ENCODE measurements around the gene AGAP1. TPM values are rescaled to one million over a fixed set of nuclear protein-coding genes. Genes with fewer than 3 reads are reported as not detected.
"Not testable (repeated sequence)": the region's sequence is repeated elsewhere in the genome, so short reads cannot be mapped to it uniquely, and the experiment has no call there.

AGAP1 gene
- total RNA-seq, 1 donor from 2014 or later = 33.7 TPM

GRCh38 chr2:236061899-236062298, 568.1 kb downstream of the AGAP1 start:
- TF ChIP-seq, protein P1, sequence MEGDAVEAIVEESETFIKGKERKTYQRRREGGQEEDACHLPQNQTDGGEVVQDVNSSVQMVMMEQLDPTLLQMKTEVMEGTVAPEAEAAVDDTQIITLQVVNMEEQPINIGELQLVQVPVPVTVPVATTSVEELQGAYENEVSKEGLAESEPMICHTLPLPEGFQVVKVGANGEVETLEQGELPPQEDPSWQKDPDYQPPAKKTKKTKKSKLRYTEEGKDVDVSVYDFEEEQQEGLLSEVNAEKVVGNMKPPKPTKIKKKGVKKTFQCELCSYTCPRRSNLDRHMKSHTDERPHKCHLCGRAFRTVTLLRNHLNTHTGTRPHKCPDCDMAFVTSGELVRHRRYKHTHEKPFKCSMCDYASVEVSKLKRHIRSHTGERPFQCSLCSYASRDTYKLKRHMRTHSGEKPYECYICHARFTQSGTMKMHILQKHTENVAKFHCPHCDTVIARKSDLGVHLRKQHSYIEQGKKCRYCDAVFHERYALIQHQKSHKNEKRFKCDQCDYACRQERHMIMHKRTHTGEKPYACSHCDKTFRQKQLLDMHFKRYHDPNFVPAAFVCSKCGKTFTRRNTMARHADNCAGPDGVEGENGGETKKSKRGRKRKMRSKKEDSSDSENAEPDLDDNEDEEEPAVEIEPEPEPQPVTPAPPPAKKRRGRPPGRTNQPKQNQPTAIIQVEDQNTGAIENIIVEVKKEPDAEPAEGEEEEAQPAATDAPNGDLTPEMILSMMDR (IDR thresholded peaks at IDR 0.05; ENCODE audit: insufficient read depth, low read length, poor library complexity, severe bottlenecking) = no peak

GRCh38 chr2:236062806-236063205, 569.0 kb downstream of the AGAP1 start:
- not testable (repeated sequence) for H3K4me3 ChIP-seq (ENCODE audit: low read depth, low read length); H3K36me3 ChIP-seq (ENCODE audit: control insufficient read depth, insufficient read depth, low read length); DNase-seq (ENCODE audit: low read depth); H3K27me3 ChIP-seq (ENCODE audit: control insufficient read depth, insufficient read depth, low read length)

More at GRCh38 chr2:236061899-236062298, 568.1 kb downstream of the AGAP1 start:
- DNase-seq (ENCODE audit: low read depth) = no peak
- no peaks in the 10 kb centered on the region for H3K36me3 ChIP-seq (ENCODE audit: control insufficient read depth, insufficient read depth, low read length)
- no peaks in the 10 kb centered on the region for H3K27me3 ChIP-seq (ENCODE audit: control insufficient read depth, insufficient read depth, low read length)
- H3K4me3 ChIP-seq (ENCODE audit: low read depth, low read length) = no peak overlapping the region

GRCh38 chr2:236063994-236064393, 570.2 kb downstream of the AGAP1 start:
- H3K27me3 ChIP-seq (ENCODE audit: control insufficient read depth, insufficient read depth, low read length) = no peaks in the 10 kb centered on the region
- H3K4me3 ChIP-seq (ENCODE audit: low read depth, low read length) = no peak overlapping the region
- DNase-seq (ENCODE audit: low read depth) = no peak
- TF ChIP-seq, protein P1 (IDR thresholded peaks at IDR 0.05; ENCODE audit: insufficient read depth, low read length, poor library complexity, severe bottlenecking) = no peak
- H3K36me3 ChIP-seq (ENCODE audit: control insufficient read depth, insufficient read depth, low read length) = no peaks in the 10 kb centered on the region

DNA sequence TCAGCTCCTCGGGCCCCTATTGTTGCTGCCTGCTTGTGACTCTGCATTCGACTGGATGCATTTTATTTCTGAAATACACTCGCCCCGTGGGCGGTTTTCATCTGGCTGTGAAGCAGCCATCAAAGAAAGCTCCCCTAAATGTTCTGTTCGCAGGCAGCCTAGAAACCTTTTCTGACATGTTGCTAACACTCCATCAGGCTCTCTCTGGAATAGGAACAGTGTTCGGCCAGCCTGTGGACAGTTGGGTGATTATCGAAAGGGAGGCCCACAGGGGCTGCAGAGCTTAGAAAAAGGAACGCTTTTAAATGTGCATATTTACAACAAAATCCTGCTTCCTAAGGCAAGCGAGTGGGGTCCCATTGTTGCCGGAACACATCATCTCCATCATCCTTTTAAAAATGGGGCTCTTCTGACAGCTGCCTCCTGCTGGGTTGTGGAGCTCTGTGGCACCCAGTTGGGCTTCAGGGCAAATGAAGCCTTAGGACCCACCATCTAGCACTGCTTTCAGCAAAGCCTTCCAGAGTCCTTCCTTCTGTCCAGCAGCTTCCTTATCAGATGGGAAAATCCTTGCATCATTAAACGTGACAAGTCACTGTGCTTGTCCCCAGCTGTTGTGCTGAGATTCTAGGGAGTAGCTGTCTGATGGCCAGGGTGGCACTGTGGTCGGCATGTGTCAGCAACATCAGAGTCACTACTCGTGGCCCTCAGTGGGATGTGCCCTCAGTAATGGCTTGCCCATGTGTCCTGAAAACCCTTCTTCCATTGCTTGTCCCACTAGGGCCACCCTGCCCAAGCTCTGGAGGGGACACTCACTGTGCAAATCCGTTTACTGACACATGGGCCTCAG, 571.7 kb downstream of the AGAP1 start:
- no peaks in the 10 kb centered on the region for H3K36me3 ChIP-seq (ENCODE audit: control insufficient read depth, insufficient read depth, low read length)
- no peak overlapping the region for H3K4me3 ChIP-seq (ENCODE audit: low read depth, low read length)
- H3K27me3 ChIP-seq (ENCODE audit: control insufficient read depth, insufficient read depth, low read length) = no peaks in the 10 kb centered on the region
- TF ChIP-seq, protein P1 (IDR thresholded peaks at IDR 0.05; ENCODE audit: insufficient read depth, low read length, poor library complexity, severe bottlenecking) = no peak
- no peak for DNase-seq (ENCODE audit: low read depth)

GRCh38 chr2:236070236-236070635, 576.4 kb downstream of the AGAP1 start:
- DNase-seq (ENCODE audit: low read depth) = no peak
- no peak overlapping the region for H3K4me3 ChIP-seq (ENCODE audit: low read depth, low read length)
- H3K36me3 ChIP-seq (ENCODE audit: control insufficient read depth, insufficient read depth, low read length) = no peaks in the 10 kb centered on the region
- H3K27me3 ChIP-seq (ENCODE audit: control insufficient read depth, insufficient read depth, low read length) = no peaks in the 10 kb centered on the region
- TF ChIP-seq, protein P1 (IDR thresholded peaks at IDR 0.05; ENCODE audit: insufficient read depth, low read length, poor library complexity, severe bottlenecking) = no peak

DNA sequence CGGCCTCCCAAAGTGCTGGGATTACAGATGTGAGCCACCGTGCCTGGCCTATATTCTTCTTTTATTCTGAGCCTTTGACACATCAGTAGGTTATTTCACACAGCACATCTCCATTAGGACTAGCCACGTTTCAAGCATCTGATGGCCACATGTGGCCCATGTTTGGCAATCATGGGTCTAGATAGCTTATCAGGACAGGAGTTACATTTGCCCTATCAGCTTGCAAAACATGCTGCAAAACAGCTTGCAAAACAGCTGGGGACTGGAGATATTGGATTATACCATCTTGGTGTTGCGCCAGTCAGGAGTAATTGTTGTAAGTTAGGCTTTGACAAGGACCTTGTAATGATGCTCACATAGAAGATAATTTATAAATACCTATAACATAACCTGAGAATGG, 579.4 kb downstream of the AGAP1 start:
- no peaks in the 10 kb centered on the region for H3K27me3 ChIP-seq (ENCODE audit: control insufficient read depth, insufficient read depth, low read length)
- DNase-seq (ENCODE audit: low read depth) = no peak
- H3K36me3 ChIP-seq (ENCODE audit: control insufficient read depth, insufficient read depth, low read length) = no peaks in the 10 kb centered on the region
- H3K4me3 ChIP-seq (ENCODE audit: low read depth, low read length) = no peak overlapping the region
- TF ChIP-seq, protein P1 (IDR thresholded peaks at IDR 0.05; ENCODE audit: insufficient read depth, low read length, poor library complexity, severe bottlenecking) = no peak
